ENCODE measurements around the gene EEF1G. TPM values are rescaled to one million over a fixed set of nuclear protein-coding genes. Genes with fewer than 3 reads are reported as not detected.

EEF1G gene
- total RNA-seq, 1 donor from 2014 or later, result 1,017 TPM

- Mint-ChIP-seq H3K27ac (ENCODE audit: unreplicated experiment) (peak overlapping the region; percentile 95), H3K4me1 (ENCODE audit: low read depth) (peaks cover 17% of the 10 kb centered on the region), H3K9me3 (ENCODE audit: low read depth) (no peaks in the 10 kb centered on the region), H3K36me3 (ENCODE audit: low read depth) (peaks cover 8% of the 10 kb centered on the region), H3K27me3 (ENCODE audit: low read depth) (no peaks in the 10 kb centered on the region), H3K4me3 (ENCODE audit: unreplicated experiment) (peak overlapping the region; percentile 97)
- TF ChIP-seq CTCF (IDR thresholded peaks at IDR 0.05), result no peak
- DNase-seq (ENCODE audit: low spot score), result no peak
Measured at GRCh38 chr11:62610814-62611704, 37.4 kb upstream of the EEF1G start.

GRCh38 chr11:62610403-62610802 lies 36.7 kb upstream of the EEF1G start:
- DNase-seq (ENCODE audit: low spot score), result no peak
- H3K36me3 Mint-ChIP-seq (ENCODE audit: low read depth), result peaks cover 9% of the 10 kb centered on the region
- H3K27me3 Mint-ChIP-seq (ENCODE audit: low read depth), result no peaks in the 10 kb centered on the region
- no peaks in the 10 kb centered on the region for H3K9me3 Mint-ChIP-seq (ENCODE audit: low read depth)
- peaks cover 17% of the 10 kb centered on the region for H3K4me1 Mint-ChIP-seq (ENCODE audit: low read depth)
- peak overlapping the region; percentile 17 for H3K27ac Mint-ChIP-seq (ENCODE audit: unreplicated experiment)
- no peak for TF ChIP-seq CTCF (IDR thresholded peaks at IDR 0.05)
- H3K4me3 Mint-ChIP-seq (ENCODE audit: unreplicated experiment), result peak overlapping the region; percentile 19

- no peak overlapping the region for H3K4me3 Mint-ChIP-seq (ENCODE audit: unreplicated experiment)
- H3K9me3 Mint-ChIP-seq (ENCODE audit: low read depth), result no peaks in the 10 kb centered on the region
- H3K27me3 Mint-ChIP-seq (ENCODE audit: low read depth), result no peaks in the 10 kb centered on the region
- TF ChIP-seq CTCF (IDR thresholded peaks at IDR 0.05), result no peak
- H3K4me1 Mint-ChIP-seq (ENCODE audit: low read depth), result peaks cover 21% of the 10 kb centered on the region
- H3K36me3 Mint-ChIP-seq (ENCODE audit: low read depth), result peaks cover 10% of the 10 kb centered on the region
- DNase-seq (ENCODE audit: low spot score), result no peak
- H3K27ac Mint-ChIP-seq (ENCODE audit: unreplicated experiment), result no peak overlapping the region
Measured at GRCh38 chr11:62608776-62609175, 35.1 kb upstream of the EEF1G start.

GRCh38 chr11:62607714-62608113 lies 34.0 kb upstream of the EEF1G start:
- H3K27ac Mint-ChIP-seq (ENCODE audit: unreplicated experiment), result no peak overlapping the region

GRCh38 chr11:62605902-62606301 lies 32.2 kb upstream of the EEF1G start:
- H3K4me3 Mint-ChIP-seq (ENCODE audit: unreplicated experiment), result no peak overlapping the region
- H3K27ac Mint-ChIP-seq (ENCODE audit: unreplicated experiment), result no peak overlapping the region
- DNase-seq (ENCODE audit: low spot score), result no peak
- no peaks in the 10 kb centered on the region for H3K27me3 Mint-ChIP-seq (ENCODE audit: low read depth)
- H3K36me3 Mint-ChIP-seq (ENCODE audit: low read depth), result peaks cover 10% of the 10 kb centered on the region
- peaks cover 23% of the 10 kb centered on the region for H3K4me1 Mint-ChIP-seq (ENCODE audit: low read depth)
- no peak for TF ChIP-seq CTCF (IDR thresholded peaks at IDR 0.05)
- H3K9me3 Mint-ChIP-seq (ENCODE audit: low read depth), result no peaks in the 10 kb centered on the region

More at GRCh38 chr11:62607714-62608113, 34.0 kb upstream of the EEF1G start:
- Mint-ChIP-seq H3K4me1 (ENCODE audit: low read depth) (peaks cover 29% of the 10 kb centered on the region), H3K36me3 (ENCODE audit: low read depth) (peaks cover 10% of the 10 kb centered on the region), H3K27me3 (ENCODE audit: low read depth) (no peaks in the 10 kb centered on the region), H3K9me3 (ENCODE audit: low read depth) (no peaks in the 10 kb centered on the region), H3K4me3 (ENCODE audit: unreplicated experiment) (no peak overlapping the region)
- no peak for DNase-seq (ENCODE audit: low spot score)
- TF ChIP-seq CTCF (IDR thresholded peaks at IDR 0.05), result no peak
